ENCODE measurements around the gene LUZP2.

LUZP2 gene

DNA sequence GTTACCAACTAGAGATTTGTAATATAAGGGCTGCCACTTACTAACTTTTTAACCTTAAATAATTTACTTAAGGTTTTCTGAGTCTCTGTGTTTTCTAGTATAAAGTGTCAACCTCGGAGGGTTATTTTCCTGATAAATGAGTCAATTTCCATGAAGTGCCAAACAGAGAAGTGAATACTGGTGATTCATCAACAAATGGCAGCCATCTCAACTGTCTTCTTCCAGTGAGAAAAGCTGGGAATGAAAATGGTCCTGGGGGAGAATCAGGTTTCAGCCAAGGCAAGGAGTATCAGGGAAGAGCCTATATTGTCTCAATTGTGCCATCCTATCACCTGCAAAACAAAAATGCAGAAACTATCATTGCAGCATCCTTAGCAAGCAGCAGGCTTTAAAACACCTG lies 129.1 kb downstream of the LUZP2 start:
- TF ChIP-seq, protein P1, sequence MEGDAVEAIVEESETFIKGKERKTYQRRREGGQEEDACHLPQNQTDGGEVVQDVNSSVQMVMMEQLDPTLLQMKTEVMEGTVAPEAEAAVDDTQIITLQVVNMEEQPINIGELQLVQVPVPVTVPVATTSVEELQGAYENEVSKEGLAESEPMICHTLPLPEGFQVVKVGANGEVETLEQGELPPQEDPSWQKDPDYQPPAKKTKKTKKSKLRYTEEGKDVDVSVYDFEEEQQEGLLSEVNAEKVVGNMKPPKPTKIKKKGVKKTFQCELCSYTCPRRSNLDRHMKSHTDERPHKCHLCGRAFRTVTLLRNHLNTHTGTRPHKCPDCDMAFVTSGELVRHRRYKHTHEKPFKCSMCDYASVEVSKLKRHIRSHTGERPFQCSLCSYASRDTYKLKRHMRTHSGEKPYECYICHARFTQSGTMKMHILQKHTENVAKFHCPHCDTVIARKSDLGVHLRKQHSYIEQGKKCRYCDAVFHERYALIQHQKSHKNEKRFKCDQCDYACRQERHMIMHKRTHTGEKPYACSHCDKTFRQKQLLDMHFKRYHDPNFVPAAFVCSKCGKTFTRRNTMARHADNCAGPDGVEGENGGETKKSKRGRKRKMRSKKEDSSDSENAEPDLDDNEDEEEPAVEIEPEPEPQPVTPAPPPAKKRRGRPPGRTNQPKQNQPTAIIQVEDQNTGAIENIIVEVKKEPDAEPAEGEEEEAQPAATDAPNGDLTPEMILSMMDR (IDR thresholded peaks at IDR 0.05; ENCODE audit: insufficient read depth, low read length, poor library complexity, severe bottlenecking), result no peak
- no peak for TF ChIP-seq EZH2phosphoT487 (conservative IDR thresholded peaks at IDR 0.05; ENCODE audit: low read length)
- Histone ChIP-seq H3K9me3 (ENCODE audit: insufficient read depth, low read length) (no peaks in the 10 kb centered on the region), H3K4me3 (ENCODE audit: insufficient read depth, low read length, poor library complexity, severe bottlenecking) (no peak overlapping the region), H3K27me3 (ENCODE audit: low read length) (no peaks in the 10 kb centered on the region), H3K79me2 (ENCODE audit: insufficient read depth, low read length) (no peaks in the 10 kb centered on the region), H3F3A (ENCODE audit: insufficient read depth) (no peaks in the 10 kb centered on the region), H2AFZ (ENCODE audit: low read depth, low read length, severe bottlenecking) (no peak overlapping the region), H3K27ac (ENCODE audit: low read depth, low read length) (no peak overlapping the region), H3K4me2 (ENCODE audit: low read depth, low read length, poor library complexity, severe bottlenecking) (no peak overlapping the region), H3K9ac (ENCODE audit: low read length) (no peak overlapping the region), H3K9me2 (replicated peaks; ENCODE audit: insufficient read depth, low read length) (no peaks in the 10 kb centered on the region), H3K36me3 (ENCODE audit: low read length) (no peaks in the 10 kb centered on the region), H4K20me1 (ENCODE audit: low read depth, low read length) (no peaks in the 10 kb centered on the region)

DNA sequence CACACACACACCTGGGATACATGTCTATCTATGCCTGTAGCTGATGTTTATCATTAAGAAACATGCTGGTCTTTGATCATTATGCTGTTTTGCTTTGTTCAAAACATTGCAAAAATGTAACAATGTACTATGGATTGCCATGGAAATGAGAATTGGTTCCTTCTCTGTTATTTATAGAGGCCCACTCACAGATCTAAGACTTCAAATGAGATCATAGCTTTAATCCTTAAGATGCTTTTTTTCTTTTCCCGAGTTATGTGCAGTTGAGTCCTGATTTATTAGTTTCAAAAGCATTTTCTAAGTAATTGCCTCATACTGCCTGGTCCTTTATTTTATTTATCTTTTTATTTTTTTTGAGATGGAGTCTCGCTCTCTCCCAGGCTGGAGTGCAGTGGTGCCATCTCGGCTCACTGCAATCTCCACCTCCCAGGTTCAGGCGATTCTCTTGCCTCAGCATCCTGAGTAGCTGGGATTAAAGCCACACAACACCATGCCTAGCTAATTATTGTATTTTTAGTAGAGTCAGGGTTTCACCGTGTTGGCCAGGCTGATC lies 131.4 kb downstream of the LUZP2 start:
- H3K36me3 ChIP-seq (ENCODE audit: low read length), result no peaks in the 10 kb centered on the region
- H3K4me2 ChIP-seq (ENCODE audit: low read depth, low read length, poor library complexity, severe bottlenecking), result no peak overlapping the region
- H3K9me3 ChIP-seq (ENCODE audit: insufficient read depth, low read length), result no peaks in the 10 kb centered on the region
- no peaks in the 10 kb centered on the region for H4K20me1 ChIP-seq (ENCODE audit: low read depth, low read length)
- no peak overlapping the region for H3K27ac ChIP-seq (ENCODE audit: low read depth, low read length)
- no peaks in the 10 kb centered on the region for H3K9me2 ChIP-seq (replicated peaks; ENCODE audit: insufficient read depth, low read length)
- H3K79me2 ChIP-seq (ENCODE audit: insufficient read depth, low read length), result no peaks in the 10 kb centered on the region
- H3F3A ChIP-seq (ENCODE audit: insufficient read depth), result no peaks in the 10 kb centered on the region
- H3K4me3 ChIP-seq (ENCODE audit: insufficient read depth, low read length, poor library complexity, severe bottlenecking), result no peak overlapping the region
- no peak for TF ChIP-seq EZH2phosphoT487 (conservative IDR thresholded peaks at IDR 0.05; ENCODE audit: low read length)
- TF ChIP-seq, protein P1 (IDR thresholded peaks at IDR 0.05; ENCODE audit: insufficient read depth, low read length, poor library complexity, severe bottlenecking), result no peak
- no peak overlapping the region for H3K9ac ChIP-seq (ENCODE audit: low read length)
- no peak overlapping the region for H2AFZ ChIP-seq (ENCODE audit: low read depth, low read length, severe bottlenecking)
- no peaks in the 10 kb centered on the region for H3K27me3 ChIP-seq (ENCODE audit: low read length)

DNA sequence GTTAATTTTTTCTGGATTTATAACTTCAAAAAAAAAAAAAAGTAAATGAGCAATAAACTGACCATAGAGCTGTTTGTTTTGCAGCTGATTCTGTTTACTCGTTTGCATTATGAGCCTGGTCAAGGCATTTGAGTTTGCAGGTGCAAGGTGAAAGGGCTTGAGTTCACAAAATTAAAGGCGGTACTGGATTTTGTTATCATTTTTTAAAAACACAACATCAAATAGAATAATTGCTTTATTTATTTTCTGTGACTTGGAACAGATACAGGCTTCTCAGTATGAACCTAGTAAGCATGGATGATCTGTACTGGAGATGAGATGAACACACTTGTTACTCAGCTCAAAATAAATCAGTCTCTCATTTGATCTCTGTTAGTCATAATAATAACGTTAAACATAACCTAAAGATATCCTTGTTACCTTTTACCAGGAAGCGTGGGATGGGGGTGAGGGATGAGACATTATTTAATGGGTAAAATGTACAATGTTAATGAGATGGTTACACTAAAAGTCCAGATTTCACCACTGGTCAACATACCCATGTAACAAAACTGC lies 137.8 kb downstream of the LUZP2 start:
- H3K36me3 ChIP-seq (ENCODE audit: low read length), result no peaks in the 10 kb centered on the region
- H3K9me2 ChIP-seq (replicated peaks; ENCODE audit: insufficient read depth, low read length), result no peaks in the 10 kb centered on the region
- H3K4me2 ChIP-seq (ENCODE audit: low read depth, low read length, poor library complexity, severe bottlenecking), result no peak overlapping the region
- no peaks in the 10 kb centered on the region for H3F3A ChIP-seq (ENCODE audit: insufficient read depth)
- H2AFZ ChIP-seq (ENCODE audit: low read depth, low read length, severe bottlenecking), result no peak overlapping the region
- no peaks in the 10 kb centered on the region for H3K27me3 ChIP-seq (ENCODE audit: low read length)
- H3K9me3 ChIP-seq (ENCODE audit: insufficient read depth, low read length), result no peaks in the 10 kb centered on the region
- H3K4me3 ChIP-seq (ENCODE audit: insufficient read depth, low read length, poor library complexity, severe bottlenecking), result no peak overlapping the region
- H3K9ac ChIP-seq (ENCODE audit: low read length), result no peak overlapping the region
- TF ChIP-seq, protein P1 (IDR thresholded peaks at IDR 0.05; ENCODE audit: insufficient read depth, low read length, poor library complexity, severe bottlenecking), result no peak
- no peak for TF ChIP-seq EZH2phosphoT487 (conservative IDR thresholded peaks at IDR 0.05; ENCODE audit: low read length)
- H3K79me2 ChIP-seq (ENCODE audit: insufficient read depth, low read length), result no peaks in the 10 kb centered on the region
- H4K20me1 ChIP-seq (ENCODE audit: low read depth, low read length), result no peaks in the 10 kb centered on the region
- H3K27ac ChIP-seq (ENCODE audit: low read depth, low read length), result no peak overlapping the region
